Measurements from ENCODE around the gene SLC38A8. TPM values are rescaled to one million over a fixed set of nuclear protein-coding genes. Genes with fewer than 3 reads are reported as not detected.

Gene SLC38A8
- total RNA-seq = not detected

GRCh38 chr16:84042308-84042878 is at the start of gene SLC38A8:
Gene SLC38A8, minus strand, starts transcription at chr16:84042795. Its CDS starts 638 bp downstream, at chr16:84042157.
- H3K4me1 Mint-ChIP-seq (ENCODE audit: low read depth) = peaks cover 3% of the 10 kb centered on the region

DNA sequence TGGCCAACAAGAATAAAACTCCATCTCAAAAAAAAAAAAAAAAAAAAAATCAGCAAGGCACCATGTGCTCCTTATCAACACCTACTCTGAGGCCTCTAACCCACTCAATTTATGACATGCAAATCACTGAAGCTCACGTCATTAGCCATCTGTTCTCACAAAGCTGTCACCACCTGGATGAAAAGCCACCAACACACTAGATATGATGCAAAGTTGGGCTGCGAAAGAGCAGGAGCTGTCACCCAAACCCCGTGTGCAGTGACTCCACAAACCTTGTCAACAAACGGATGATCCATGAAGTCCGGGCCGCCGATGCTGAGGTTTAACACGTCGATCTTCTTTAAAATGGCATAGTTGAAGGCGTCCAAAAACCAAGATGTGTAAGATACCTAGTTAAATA is 48.9 kb upstream of the SLC38A8 start:
- CTCF ChIA-PET = interaction anchor here (1.0 to 11.0 kb wide), 3 partner anchors 10 to 96 kb away, joined by 5 to 102 read pairs (median 12); partner anchors contain the start of genes ADAD2 and TAF1C
- Mint-ChIP-seq H3K4me3 (no peak overlapping the region), H3K4me1 (ENCODE audit: low read depth) (peaks cover 33% of the 10 kb centered on the region), H3K9me3 (no peaks in the 10 kb centered on the region), H3K36me3 (ENCODE audit: low read depth) (peaks cover 52% of the 10 kb centered on the region), H3K27me3 (no peaks in the 10 kb centered on the region), H3K27ac (no peak overlapping the region)
- no peak for ATAC-seq
- no peak for TF ChIP-seq CTCF (IDR thresholded peaks at IDR 0.05)
- intact Hi-C loops (cut with micrococcal nuclease) = no loop called here
- DNase-seq = no peak
- POLR2A ChIA-PET = no interaction called here

More at GRCh38 chr16:84042308-84042878, at the start of gene SLC38A8:
- no peak within 1 kb of the TSS for H3K4me3 Mint-ChIP-seq
- ChIA-PET CTCF (no interaction called here), POLR2A (interaction anchor here (0.8 kb wide), 2 partner anchors 13 to 221 kb away, joined by 3 read pairs; no protein-coding TSS in a partner anchor)
- intact Hi-C loops (cut with micrococcal nuclease) = no loop called here
- ATAC-seq (no peak), DNase-seq (no peak)
- H3K27me3 Mint-ChIP-seq = peaks cover 23% of the 10 kb centered on the region
- H3K9me3 Mint-ChIP-seq = no peaks in the 10 kb centered on the region
- no peak within 1 kb of the TSS for H3K27ac Mint-ChIP-seq
- no peaks in the 10 kb centered on the region for H3K36me3 Mint-ChIP-seq (ENCODE audit: low read depth)
- TF ChIP-seq CTCF (IDR thresholded peaks at IDR 0.05) = no peak

DNA sequence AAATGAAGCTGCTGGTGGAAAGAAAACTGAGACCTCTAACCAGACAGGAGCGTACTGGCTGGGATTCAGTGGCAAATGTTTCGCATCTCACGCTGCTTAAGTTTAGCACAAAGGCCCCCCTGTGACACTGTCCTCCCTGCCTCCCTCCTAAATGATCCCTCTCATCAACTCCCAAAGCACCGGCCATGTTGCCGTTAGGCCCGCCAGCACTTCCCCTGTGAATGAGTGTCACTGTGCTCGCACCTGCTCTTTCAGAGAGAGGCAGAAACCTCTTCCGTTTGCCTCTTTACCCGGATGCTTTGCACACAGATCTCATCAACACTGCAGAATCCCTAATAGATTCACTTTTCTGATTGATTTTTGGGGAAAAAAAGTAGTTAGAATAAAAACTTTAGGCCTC is 47.6 kb upstream of the SLC38A8 start:
- DNase-seq (no peak), ATAC-seq (no peak)
- peaks cover 54% of the 10 kb centered on the region for H3K36me3 Mint-ChIP-seq (ENCODE audit: low read depth)
- POLR2A ChIA-PET = interaction anchor here (1.0 to 1.8 kb wide), 2 partner anchors 9 to 27 kb away, joined by 3 to 5 read pairs; partner anchors contain the start of gene MBTPS1
- intact Hi-C loops (cut with micrococcal nuclease) = no loop called here
- no peaks in the 10 kb centered on the region for H3K9me3 Mint-ChIP-seq
- no peak overlapping the region for H3K4me3 Mint-ChIP-seq
- CTCF ChIA-PET = interaction anchor here (1.4 to 11.0 kb wide), 6 partner anchors 10 to 97 kb away, joined by 7 to 172 read pairs (median 37); partner anchors contain the start of genes ADAD2, MBTPS1 and TAF1C
- no peaks in the 10 kb centered on the region for H3K27me3 Mint-ChIP-seq
- peak overlapping the region; percentile 31 for H3K27ac Mint-ChIP-seq
- H3K4me1 Mint-ChIP-seq (ENCODE audit: low read depth) = peaks cover 40% of the 10 kb centered on the region
- no peak for TF ChIP-seq CTCF (IDR thresholded peaks at IDR 0.05)

DNA sequence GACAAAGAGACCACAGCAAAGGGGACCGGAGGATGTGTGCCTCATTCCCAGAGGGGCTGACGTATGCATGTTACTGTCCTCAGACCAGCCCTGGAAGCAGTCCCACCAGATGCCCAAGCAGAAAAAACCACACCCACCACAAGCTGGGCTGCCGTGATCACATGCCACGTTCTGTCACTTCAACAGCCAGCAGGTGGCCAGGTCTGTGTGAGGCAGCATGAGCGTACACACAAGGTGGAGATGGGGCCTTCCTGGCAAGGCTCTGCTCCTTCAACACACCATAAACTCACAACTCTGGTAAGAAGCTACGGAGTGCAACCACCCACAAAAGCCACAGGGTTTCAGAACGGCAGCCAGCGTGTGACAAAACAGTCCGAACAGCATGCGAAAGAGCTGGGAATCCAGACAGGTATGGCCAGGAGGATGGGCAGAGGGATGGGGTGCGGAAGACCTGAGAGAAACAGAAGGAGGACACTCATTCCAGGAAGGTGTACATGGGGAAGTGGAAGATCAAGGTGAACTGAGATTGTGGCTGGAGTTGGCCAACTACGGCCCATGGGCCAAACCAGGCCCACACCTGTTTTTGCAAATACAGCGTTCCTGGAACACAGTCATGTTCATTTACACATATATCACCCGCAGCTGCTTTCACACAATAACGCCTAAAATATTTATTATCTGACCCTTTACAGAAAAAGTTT is 46.2 kb upstream of the SLC38A8 start:
- ChIA-PET POLR2A (interaction anchor here (0.8 to 1.8 kb wide), 5 partner anchors 11 to 98 kb away, joined by 3 to 5 read pairs (median 4); partner anchors contain the start of genes MBTPS1 and TAF1C), CTCF (interaction anchor here (0.6 to 11.0 kb wide), 15 partner anchors 8 to 119 kb away, joined by 3 to 172 read pairs (median 7); partner anchors contain the start of genes ADAD2, DNAAF1, HSDL1 and MBTPS1)
- Mint-ChIP-seq H3K9me3 (no peaks in the 10 kb centered on the region), H3K36me3 (ENCODE audit: low read depth) (peaks cover 55% of the 10 kb centered on the region), H3K27me3 (no peaks in the 10 kb centered on the region), H3K4me3 (no peak overlapping the region), H3K4me1 (ENCODE audit: low read depth) (peaks cover 42% of the 10 kb centered on the region), H3K27ac (no peak overlapping the region)
- intact Hi-C loops (cut with micrococcal nuclease) = loop anchor here (5.0 kb wide), 2 partner anchors 53 to 98 kb away; partner anchors contain the start of gene TAF1C
- TF ChIP-seq CTCF (IDR thresholded peaks at IDR 0.05) = peak; percentile 48
- ATAC-seq (peak; percentile 78), DNase-seq (peak; percentile 80)

All from activated CD8-positive, alpha-beta T cell treated with anti-CD3 and anti-CD28 coated beads for 36 hours (primary cell).